ENCODE data around the gene APOBEC3C.
A peak's percentile ranks its signal among the peaks of the same experiment; 100 is the strongest.
"Not testable (repeated sequence)": the region's sequence is repeated elsewhere in the genome, so short reads cannot be mapped to it uniquely, and the experiment has no call there.

APOBEC3C gene

GRCh38 chr22:39039306-39040126 lies 25.5 kb downstream of the APOBEC3C start:
- TF ChIP-seq, protein P1, sequence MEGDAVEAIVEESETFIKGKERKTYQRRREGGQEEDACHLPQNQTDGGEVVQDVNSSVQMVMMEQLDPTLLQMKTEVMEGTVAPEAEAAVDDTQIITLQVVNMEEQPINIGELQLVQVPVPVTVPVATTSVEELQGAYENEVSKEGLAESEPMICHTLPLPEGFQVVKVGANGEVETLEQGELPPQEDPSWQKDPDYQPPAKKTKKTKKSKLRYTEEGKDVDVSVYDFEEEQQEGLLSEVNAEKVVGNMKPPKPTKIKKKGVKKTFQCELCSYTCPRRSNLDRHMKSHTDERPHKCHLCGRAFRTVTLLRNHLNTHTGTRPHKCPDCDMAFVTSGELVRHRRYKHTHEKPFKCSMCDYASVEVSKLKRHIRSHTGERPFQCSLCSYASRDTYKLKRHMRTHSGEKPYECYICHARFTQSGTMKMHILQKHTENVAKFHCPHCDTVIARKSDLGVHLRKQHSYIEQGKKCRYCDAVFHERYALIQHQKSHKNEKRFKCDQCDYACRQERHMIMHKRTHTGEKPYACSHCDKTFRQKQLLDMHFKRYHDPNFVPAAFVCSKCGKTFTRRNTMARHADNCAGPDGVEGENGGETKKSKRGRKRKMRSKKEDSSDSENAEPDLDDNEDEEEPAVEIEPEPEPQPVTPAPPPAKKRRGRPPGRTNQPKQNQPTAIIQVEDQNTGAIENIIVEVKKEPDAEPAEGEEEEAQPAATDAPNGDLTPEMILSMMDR (IDR thresholded peaks at IDR 0.05; ENCODE audit: insufficient read depth, low read length, missing control alignments) = no peak
- ChIA-PET POLR2A (no interaction called here), CTCF (interaction anchor here (0.8 to 2.0 kb wide), 3 partner anchors 11 to 170 kb away, joined by 3 to 5 read pairs (median 3); no protein-coding TSS in a partner anchor)
- H3K4me3 ChIP-seq (ENCODE audit: low read depth, low read length) = no peak overlapping the region
- DNase-seq (ENCODE audit: low read depth, low spot score) = no peak

GRCh38 chr22:39040155-39040537 lies 26.1 kb downstream of the APOBEC3C start:
- POLR2A ChIA-PET; DNase-seq (ENCODE audit: low read depth, low spot score): not testable (repeated sequence)
- peak overlapping the region; percentile 32 for H3K4me3 ChIP-seq (ENCODE audit: low read depth, low read length)
- CTCF ChIA-PET = interaction anchor here (0.8 to 1.0 kb wide), 2 partner anchors 11 to 19 kb away, joined by 3 read pairs; no protein-coding TSS in a partner anchor

DNA sequence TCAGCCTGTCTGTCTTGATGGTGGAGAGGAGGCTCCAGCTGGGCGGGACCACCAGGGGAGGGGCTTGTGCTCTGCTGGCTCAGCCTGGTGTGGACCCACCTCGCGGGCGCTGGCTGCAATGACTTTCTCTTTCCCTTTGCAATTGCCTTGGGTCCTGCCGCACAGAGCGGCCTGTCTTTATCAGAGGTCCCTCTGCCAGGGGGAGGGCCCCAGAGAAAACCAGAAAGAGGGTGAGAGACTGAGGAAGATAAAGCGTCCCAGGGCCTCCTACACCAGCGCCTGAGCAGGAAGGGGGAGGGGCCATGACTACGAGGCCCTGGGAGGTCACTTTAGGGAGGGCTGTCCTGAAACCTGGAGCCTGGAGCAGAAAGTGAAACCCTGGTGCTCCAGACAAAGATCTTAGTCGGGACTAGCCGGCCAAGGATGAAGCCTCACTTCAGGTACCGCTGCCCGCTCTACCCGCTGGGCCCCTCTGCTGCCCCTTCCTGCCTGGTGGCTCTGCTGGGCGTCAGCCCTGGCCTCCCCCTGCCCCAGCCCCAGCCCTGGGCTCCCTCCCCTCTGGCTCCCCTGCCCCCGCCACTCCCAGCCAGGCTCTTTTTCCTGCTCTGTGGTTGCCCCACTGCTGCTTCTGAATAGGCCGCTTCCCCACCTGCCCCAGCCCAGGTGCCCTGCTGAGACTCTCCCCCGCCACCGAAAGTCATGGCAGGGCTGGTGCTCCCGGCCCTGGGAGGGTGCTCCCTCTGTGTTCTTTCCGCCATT lies 26.7 kb downstream of the APOBEC3C start, which contains the start of gene APOBEC3F:
APOBEC3F (plus strand) TSS at position 327 of the 759 bp plus-strand sequence; CDS start at position 424, 97 bp downstream.
- CTCF ChIA-PET = interaction anchor here (0.8 kb wide), 1 partner anchor 19 kb away, joined by 3 read pairs; no protein-coding TSS in a partner anchor
- DNase-seq (ENCODE audit: low read depth, low spot score); POLR2A ChIA-PET: not testable (repeated sequence)
- peak within 1 kb of the TSS; percentile 72 for H3K4me3 ChIP-seq (ENCODE audit: low read depth, low read length)

DNA sequence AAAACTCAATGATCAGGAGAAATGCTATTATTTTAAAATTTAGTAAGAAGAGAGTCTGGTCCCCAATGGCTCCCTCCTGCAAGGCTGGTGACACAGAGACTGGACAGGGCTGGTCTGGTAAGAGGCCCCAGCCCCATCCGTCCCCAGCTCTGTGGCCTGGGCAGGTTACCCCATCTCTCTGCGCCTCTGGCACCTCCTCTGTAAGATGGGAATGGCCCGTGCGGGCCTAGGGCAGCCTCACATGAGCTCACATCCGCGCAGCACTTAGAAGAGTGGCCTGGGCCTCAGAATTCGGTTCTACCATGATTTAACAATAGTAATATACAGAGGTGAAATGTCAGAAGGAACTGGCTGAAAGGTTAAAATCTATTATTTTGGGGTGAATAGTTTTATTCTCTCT lies 27.9 kb downstream of the APOBEC3C start:
- TF ChIP-seq, protein P1 (IDR thresholded peaks at IDR 0.05; ENCODE audit: insufficient read depth, low read length, missing control alignments) = no peak
- ChIA-PET POLR2A (no interaction called here), CTCF (no interaction called here)
- DNase-seq (ENCODE audit: low read depth, low spot score) = no peak
- no peak overlapping the region for H3K4me3 ChIP-seq (ENCODE audit: low read depth, low read length)

DNA sequence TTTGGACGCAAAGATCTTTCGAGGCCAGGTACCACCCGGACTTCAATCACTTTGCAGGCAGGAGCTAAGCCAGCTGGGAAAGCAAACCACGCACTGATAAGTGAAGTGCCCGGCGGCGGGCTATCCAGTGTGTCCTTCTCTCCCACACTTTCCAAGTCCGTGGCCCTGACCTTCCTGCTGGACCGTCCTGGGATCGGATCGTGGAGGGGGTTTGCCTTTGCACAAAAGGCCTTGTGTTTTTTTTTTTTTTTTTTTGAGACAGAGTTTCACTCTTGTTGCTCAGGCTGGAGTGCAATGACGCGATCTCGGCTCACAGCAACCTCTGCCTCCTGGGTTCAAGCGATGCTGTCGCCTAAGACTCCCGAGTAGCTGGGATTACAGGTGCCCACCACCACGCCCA lies 29.0 kb downstream of the APOBEC3C start:
- POLR2A ChIA-PET; CTCF ChIA-PET; H3K4me3 ChIP-seq (ENCODE audit: low read depth, low read length); DNase-seq (ENCODE audit: low read depth, low spot score): not testable (repeated sequence)

DNA sequence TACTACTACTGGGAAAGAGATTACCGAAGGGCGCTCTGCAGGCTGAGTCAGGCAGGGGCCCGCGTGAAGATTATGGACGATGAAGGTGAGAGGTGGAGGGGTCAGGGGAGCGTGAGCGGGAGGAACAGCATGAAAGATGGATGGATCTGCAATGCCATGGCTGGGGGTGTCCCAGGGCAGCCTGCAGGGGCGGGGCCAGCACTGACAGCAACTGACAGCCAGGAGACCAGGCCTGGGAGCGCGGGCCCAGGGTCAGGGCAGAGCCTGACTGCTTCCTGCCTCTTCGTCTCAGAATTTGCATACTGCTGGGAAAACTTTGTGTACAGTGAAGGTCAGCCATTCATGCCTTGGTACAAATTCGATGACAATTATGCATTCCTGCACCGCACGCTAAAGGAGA lies 31.1 kb downstream of the APOBEC3C start:
- CTCF ChIA-PET; DNase-seq (ENCODE audit: low read depth, low spot score); H3K4me3 ChIP-seq (ENCODE audit: low read depth, low read length); POLR2A ChIA-PET: not testable (repeated sequence)

DNA sequence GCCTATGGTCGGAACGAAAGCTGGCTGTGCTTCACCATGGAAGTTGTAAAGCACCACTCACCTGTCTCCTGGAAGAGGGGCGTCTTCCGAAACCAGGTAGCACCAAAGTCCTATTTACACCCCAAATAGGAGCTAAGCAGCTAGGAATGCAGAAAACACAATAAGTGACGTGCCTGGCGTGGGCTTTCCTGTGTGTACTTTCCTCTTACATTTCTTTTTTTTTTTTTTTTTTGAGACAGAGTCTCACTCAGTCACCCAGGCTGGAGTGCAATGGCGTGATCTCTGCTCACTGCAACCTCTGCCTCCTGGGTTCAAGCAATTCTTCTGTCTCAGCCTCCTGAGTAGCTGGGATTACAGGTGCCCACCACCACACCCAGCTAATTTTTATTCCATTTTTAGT lies 35.4 kb downstream of the APOBEC3C start:
- POLR2A ChIA-PET = interaction anchor here (0.6 kb wide), 1 partner anchor 54 kb away, joined by 3 read pairs; no protein-coding TSS in a partner anchor
- DNase-seq (ENCODE audit: low read depth, low spot score); H3K4me3 ChIP-seq (ENCODE audit: low read depth, low read length): not testable (repeated sequence)
- CTCF ChIA-PET = interaction anchor here (0.6 to 1.3 kb wide), 3 partner anchors 16 to 280 kb away, joined by 3 to 4 read pairs (median 3); no protein-coding TSS in a partner anchor

DNA sequence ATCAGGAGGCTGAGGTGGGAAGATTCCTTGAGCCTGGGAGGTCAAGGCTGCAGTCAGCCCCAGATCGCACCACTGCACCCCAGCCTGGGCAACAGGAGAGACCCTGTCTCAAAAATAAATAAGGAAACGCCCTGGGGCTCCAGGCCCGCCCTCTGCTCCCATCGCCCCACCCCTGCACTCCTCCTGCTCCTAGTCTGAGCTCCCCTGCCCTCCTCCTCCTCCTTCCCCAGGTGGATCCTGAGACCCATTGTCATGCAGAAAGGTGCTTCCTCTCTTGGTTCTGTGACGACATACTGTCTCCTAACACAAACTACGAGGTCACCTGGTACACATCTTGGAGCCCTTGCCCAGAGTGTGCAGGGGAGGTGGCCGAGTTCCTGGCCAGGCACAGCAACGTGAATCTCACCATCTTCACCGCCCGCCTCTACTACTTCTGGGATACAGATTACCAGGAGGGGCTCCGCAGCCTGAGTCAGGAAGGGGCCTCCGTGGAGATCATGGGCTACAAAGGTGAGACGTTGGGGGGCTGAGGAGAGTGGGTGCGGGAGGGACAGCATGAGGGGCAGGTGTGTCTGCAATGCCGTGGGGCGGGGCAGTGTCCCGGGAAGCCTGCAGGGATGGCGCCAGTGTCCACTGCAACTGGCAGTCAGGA lies 37.9 kb downstream of the APOBEC3C start:
- POLR2A ChIA-PET; CTCF ChIA-PET; DNase-seq (ENCODE audit: low read depth, low spot score); H3K4me3 ChIP-seq (ENCODE audit: low read depth, low read length): not testable (repeated sequence)

DNA sequence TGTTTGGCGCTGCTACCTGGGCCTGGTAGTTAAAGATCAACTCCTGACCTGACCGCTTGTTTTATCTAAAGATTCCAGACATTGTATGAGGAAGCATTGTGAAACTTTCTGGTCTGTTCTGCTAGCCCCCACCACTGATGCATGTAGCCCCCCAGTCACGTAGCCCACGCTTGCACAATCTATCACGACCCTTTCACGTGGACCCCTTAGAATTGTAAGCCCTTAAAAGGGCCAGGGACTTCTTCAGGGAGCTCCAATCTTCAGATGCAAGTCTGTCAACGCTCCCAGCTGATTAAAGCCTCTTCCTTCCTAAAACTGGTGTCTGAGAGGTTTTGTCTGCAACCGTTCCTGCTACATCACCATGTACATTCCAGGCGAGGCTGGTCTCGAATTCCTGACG lies 41.6 kb downstream of the APOBEC3C start:
- DNase-seq (ENCODE audit: low read depth, low spot score) = no peak
- ChIA-PET CTCF (no interaction called here), POLR2A (no interaction called here)
- TF ChIP-seq, protein P1 (IDR thresholded peaks at IDR 0.05; ENCODE audit: insufficient read depth, low read length, missing control alignments) = no peak
- H3K4me3 ChIP-seq (ENCODE audit: low read depth, low read length) = no peak overlapping the region

GRCh38 chr22:39061290-39061689 lies 47.2 kb downstream of the APOBEC3C start:
- CTCF ChIA-PET; POLR2A ChIA-PET; H3K4me3 ChIP-seq (ENCODE audit: low read depth, low read length); DNase-seq (ENCODE audit: low read depth, low spot score): not testable (repeated sequence)

- H3K4me3 ChIP-seq (ENCODE audit: low read depth, low read length); CTCF ChIA-PET; POLR2A ChIA-PET; DNase-seq (ENCODE audit: low read depth, low spot score): not testable (repeated sequence)
Measured at GRCh38 chr22:39061951-39062350, 47.9 kb downstream of the APOBEC3C start.

- CTCF ChIA-PET, POLR2A ChIA-PET: not testable (repeated sequence)
Measured at GRCh38 chr22:39063904-39064303, 49.8 kb downstream of the APOBEC3C start.

More at GRCh38 chr22:39063904-39064303, 49.8 kb downstream of the APOBEC3C start:
- not testable (repeated sequence) for DNase-seq (ENCODE audit: low read depth, low spot score); H3K4me3 ChIP-seq (ENCODE audit: low read depth, low read length)
